ENCODE measurements around the gene CBX2. TPM values are rescaled to one million over a fixed set of nuclear protein-coding genes. Genes with fewer than 3 reads are reported as not detected.

CBX2 gene
- total and polyA plus RNA-seq, 2 donors (not counting 1 experiment from before 2014, with no cell fraction given), result 0.77 to 0.83 TPM

- Histone ChIP-seq H3K36me3 (ENCODE audit: control insufficient read depth, insufficient read depth, low read length) (no peaks in the 10 kb centered on the region), H3K4me3 (replicated peaks in 1 of 4; ENCODE audit: control extremely low read depth in 1 of 4, insufficient read depth in 1 of 4, low read depth in 3 of 4, low read length in 4 of 4) (no peak overlapping the region), H3K27ac (ENCODE audit: insufficient read depth, low read length) (no peak overlapping the region), H3K27me3 (ENCODE audit: control insufficient read depth, insufficient read depth, low read length) (peaks cover 77% of the 10 kb centered on the region), H3K9me3 (ENCODE audit: control insufficient read depth, insufficient read depth, low read depth, low read length) (no peaks in the 10 kb centered on the region), H3K79me2 (ENCODE audit: control insufficient read depth, insufficient read depth, low read length) (no peaks in the 10 kb centered on the region), H3K4me2 (ENCODE audit: extremely low read depth, insufficient read depth, low read length) (no peak overlapping the region), H3K9ac (ENCODE audit: insufficient read depth, low read length) (no peak overlapping the region), H3K4me1 (ENCODE audit: control insufficient read depth, extremely low read depth, insufficient read depth, low read length) (no peaks in the 10 kb centered on the region), H2AFZ (ENCODE audit: low read length) (no peak overlapping the region), H4K20me1 (ENCODE audit: control insufficient read depth, extremely low read depth, insufficient read depth, low read length) (no peaks in the 10 kb centered on the region)
- no peak for DNase-seq (ENCODE audit: low read depth in 2 of 2)
- TF ChIP-seq EZH2 (IDR thresholded peaks at IDR 0.05; ENCODE audit: low read length, missing control alignments), result peak; percentile 88
- TF ChIP-seq CTCF (conservative IDR thresholded peaks at IDR 0.05 in 1 of 2, IDR thresholded peaks at IDR 0.05 in 1 of 2; ENCODE audit: low read depth in 1 of 2, low read length in 2 of 2), result no peak
These were observed 36.4 kb downstream of the CBX2 start for GRCh38 chr17:79814127-79814973.

GRCh38 chr17:79814974-79815835, 37.3 kb downstream of the CBX2 start:
- no peaks in the 10 kb centered on the region for H3K79me2 ChIP-seq (ENCODE audit: control insufficient read depth, insufficient read depth, low read length)
- no peak overlapping the region for H2AFZ ChIP-seq (ENCODE audit: low read length)
- no peaks in the 10 kb centered on the region for H3K36me3 ChIP-seq (ENCODE audit: control insufficient read depth, insufficient read depth, low read length)
- TF ChIP-seq EZH2 (IDR thresholded peaks at IDR 0.05; ENCODE audit: low read length, missing control alignments) (peak; percentile 72), CTCF (conservative IDR thresholded peaks at IDR 0.05 in 1 of 2, IDR thresholded peaks at IDR 0.05 in 1 of 2; ENCODE audit: low read depth in 1 of 2, low read length in 2 of 2) (no peak)
- no peaks in the 10 kb centered on the region for H4K20me1 ChIP-seq (ENCODE audit: control insufficient read depth, extremely low read depth, insufficient read depth, low read length)
- H3K4me2 ChIP-seq (ENCODE audit: extremely low read depth, insufficient read depth, low read length), result no peak overlapping the region
- H3K4me1 ChIP-seq (ENCODE audit: control insufficient read depth, extremely low read depth, insufficient read depth, low read length), result no peaks in the 10 kb centered on the region
- H3K27ac ChIP-seq (ENCODE audit: insufficient read depth, low read length), result no peak overlapping the region
- peaks cover 81% of the 10 kb centered on the region for H3K27me3 ChIP-seq (ENCODE audit: control insufficient read depth, insufficient read depth, low read length)
- DNase-seq (ENCODE audit: low read depth in 2 of 2), result no peak
- H3K9ac ChIP-seq (ENCODE audit: insufficient read depth, low read length), result no peak overlapping the region
- no peak overlapping the region for H3K4me3 ChIP-seq (replicated peaks in 1 of 4; ENCODE audit: control extremely low read depth in 1 of 4, insufficient read depth in 1 of 4, low read depth in 3 of 4, low read length in 4 of 4)
- no peaks in the 10 kb centered on the region for H3K9me3 ChIP-seq (ENCODE audit: control insufficient read depth, insufficient read depth, low read depth, low read length)

GRCh38 chr17:79815836-79816461, 38.0 kb downstream of the CBX2 start:
- no peaks in the 10 kb centered on the region for H3K4me1 ChIP-seq (ENCODE audit: control insufficient read depth, extremely low read depth, insufficient read depth, low read length)
- no peaks in the 10 kb centered on the region for H3K9me3 ChIP-seq (ENCODE audit: control insufficient read depth, insufficient read depth, low read depth, low read length)
- H3K4me2 ChIP-seq (ENCODE audit: extremely low read depth, insufficient read depth, low read length), result no peak overlapping the region
- H4K20me1 ChIP-seq (ENCODE audit: control insufficient read depth, extremely low read depth, insufficient read depth, low read length), result no peaks in the 10 kb centered on the region
- DNase-seq (ENCODE audit: low read depth in 2 of 2), result no peak
- no peak overlapping the region for H3K4me3 ChIP-seq (replicated peaks in 1 of 4; ENCODE audit: control extremely low read depth in 1 of 4, insufficient read depth in 1 of 4, low read depth in 3 of 4, low read length in 4 of 4)
- no peak overlapping the region for H3K9ac ChIP-seq (ENCODE audit: insufficient read depth, low read length)
- H3K27me3 ChIP-seq (ENCODE audit: control insufficient read depth, insufficient read depth, low read length), result peaks cover 74% of the 10 kb centered on the region
- H3K36me3 ChIP-seq (ENCODE audit: control insufficient read depth, insufficient read depth, low read length), result no peaks in the 10 kb centered on the region
- H2AFZ ChIP-seq (ENCODE audit: low read length), result no peak overlapping the region
- H3K27ac ChIP-seq (ENCODE audit: insufficient read depth, low read length), result no peak overlapping the region
- H3K79me2 ChIP-seq (ENCODE audit: control insufficient read depth, insufficient read depth, low read length), result no peaks in the 10 kb centered on the region
- no peak for TF ChIP-seq EZH2 (IDR thresholded peaks at IDR 0.05; ENCODE audit: low read length, missing control alignments)

Measured in fibroblast of lung (primary cell).